ENCODE results near the gene AIFM3. TPM values are rescaled to one million over a fixed set of nuclear protein-coding genes. Genes with fewer than 3 reads are reported as not detected.

Gene AIFM3
- total RNA-seq, 1 donor from 2014 or later, result 0.99 TPM

GRCh38 chr22:20987375-20987774 lies 20.3 kb downstream of the AIFM3 start:
- H3K27me3 Mint-ChIP-seq (ENCODE audit: unreplicated experiment), result no peaks in the 10 kb centered on the region

DNA sequence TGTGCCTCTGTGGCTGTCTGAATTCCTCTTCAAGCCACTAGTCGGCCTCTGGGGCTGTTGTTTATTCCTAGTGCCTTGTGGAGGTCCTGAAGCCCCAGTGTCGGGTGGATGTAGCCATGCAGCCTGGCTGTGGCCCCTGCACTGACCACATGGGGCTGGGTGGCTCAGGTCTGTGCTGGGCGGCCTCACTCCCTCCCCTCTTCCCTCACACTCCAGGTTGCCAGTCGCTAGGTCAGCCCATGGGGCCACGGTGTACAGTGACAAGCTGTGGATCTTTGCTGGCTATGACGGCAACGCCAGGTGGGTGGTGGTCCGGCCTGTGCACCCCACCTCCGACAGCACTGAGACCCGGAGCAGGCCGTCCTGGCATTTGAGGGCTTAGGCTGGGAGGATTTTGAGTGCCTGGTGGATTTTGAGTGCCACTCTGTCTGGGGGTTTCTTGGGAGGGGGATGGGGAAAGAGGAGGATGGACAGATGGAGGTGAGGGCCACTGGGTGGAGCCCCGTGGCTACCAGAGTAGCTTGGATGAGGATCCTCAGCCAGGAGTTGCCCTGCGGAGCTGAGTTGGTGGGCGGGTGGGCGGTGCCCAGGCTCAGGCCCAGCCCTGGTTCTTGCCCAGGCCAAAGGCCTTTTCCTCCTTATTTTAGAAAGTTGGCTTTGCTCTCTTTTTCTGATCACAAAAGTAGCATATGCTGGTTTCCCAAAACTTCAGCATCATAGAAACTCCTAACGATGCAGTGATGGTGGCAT lies 21.7 kb downstream of the AIFM3 start:
- no peak overlapping the region for H3K4me3 Mint-ChIP-seq (ENCODE audit: unreplicated experiment)
- H3K36me3 Mint-ChIP-seq (ENCODE audit: unreplicated experiment), result peaks cover 25% of the 10 kb centered on the region
- TF ChIP-seq CTCF (IDR thresholded peaks at IDR 0.05), result no peak
- DNase-seq (ENCODE audit: extremely low spot score, unreplicated experiment), result no peak
- H3K27ac Mint-ChIP-seq (ENCODE audit: unreplicated experiment), result no peak overlapping the region
- no peaks in the 10 kb centered on the region for H3K27me3 Mint-ChIP-seq (ENCODE audit: unreplicated experiment)
- no peaks in the 10 kb centered on the region for H3K9me3 Mint-ChIP-seq (ENCODE audit: unreplicated experiment)
- H3K4me1 Mint-ChIP-seq (ENCODE audit: unreplicated experiment), result peaks cover 3% of the 10 kb centered on the region

More at GRCh38 chr22:20987375-20987774, 20.3 kb downstream of the AIFM3 start:
- Mint-ChIP-seq H3K4me1 (ENCODE audit: unreplicated experiment) (peaks cover 9% of the 10 kb centered on the region), H3K36me3 (ENCODE audit: unreplicated experiment) (peaks cover 25% of the 10 kb centered on the region), H3K9me3 (ENCODE audit: unreplicated experiment) (no peaks in the 10 kb centered on the region), H3K27ac (ENCODE audit: unreplicated experiment) (no peak overlapping the region), H3K4me3 (ENCODE audit: unreplicated experiment) (no peak overlapping the region)
- DNase-seq (ENCODE audit: extremely low spot score, unreplicated experiment), result no peak
- no peak for TF ChIP-seq CTCF (IDR thresholded peaks at IDR 0.05)

GRCh38 chr22:20989323-20990138 lies 22.5 kb downstream of the AIFM3 start:
- no peak overlapping the region for H3K4me3 Mint-ChIP-seq (ENCODE audit: unreplicated experiment)
- peaks cover 25% of the 10 kb centered on the region for H3K36me3 Mint-ChIP-seq (ENCODE audit: unreplicated experiment)
- H3K9me3 Mint-ChIP-seq (ENCODE audit: unreplicated experiment), result no peaks in the 10 kb centered on the region
- no peak overlapping the region for H3K27ac Mint-ChIP-seq (ENCODE audit: unreplicated experiment)
- no peak for DNase-seq (ENCODE audit: extremely low spot score, unreplicated experiment)
- H3K4me1 Mint-ChIP-seq (ENCODE audit: unreplicated experiment), result no peaks in the 10 kb centered on the region
- no peak for TF ChIP-seq CTCF (IDR thresholded peaks at IDR 0.05)
- no peaks in the 10 kb centered on the region for H3K27me3 Mint-ChIP-seq (ENCODE audit: unreplicated experiment)

- Mint-ChIP-seq H3K9me3 (ENCODE audit: unreplicated experiment) (no peaks in the 10 kb centered on the region), H3K36me3 (ENCODE audit: unreplicated experiment) (peaks cover 29% of the 10 kb centered on the region), H3K4me3 (ENCODE audit: unreplicated experiment) (no peak overlapping the region), H3K27me3 (ENCODE audit: unreplicated experiment) (no peaks in the 10 kb centered on the region), H3K27ac (ENCODE audit: unreplicated experiment) (no peak overlapping the region), H3K4me1 (ENCODE audit: unreplicated experiment) (no peaks in the 10 kb centered on the region)
- DNase-seq (ENCODE audit: extremely low spot score, unreplicated experiment), result no peak
- TF ChIP-seq CTCF (IDR thresholded peaks at IDR 0.05), result no peak
Observed at GRCh38 chr22:20990184-20991180, 23.4 kb downstream of the AIFM3 start.

All from osteocyte (in vitro differentiated cells).